ENCODE data around the gene CRACDL. TPM values are rescaled to one million over a fixed set of nuclear protein-coding genes. Genes with fewer than 3 reads are reported as not detected.

Gene CRACDL
- total and polyA plus RNA-seq, 2 donors (not counting 3 experiments of a cell fraction or from before 2014, with no cell fraction given): 0.92 to 6.3 TPM

GRCh38 chr2:98893911-98894321 lies 42.1 kb downstream of the CRACDL start:
- Histone ChIP-seq H3K4me3 (replicated peaks in 1 of 3; ENCODE audit: insufficient read depth in 1 of 3, low read depth in 1 of 3, low read length in 3 of 3) (no peak overlapping the region), H3K9me1 (replicated peaks; ENCODE audit: control insufficient read depth, extremely low read depth, insufficient read depth, low read length) (no peaks in the 10 kb centered on the region), H3K4me1 (ENCODE audit: control insufficient read depth, extremely low read depth, insufficient read depth, low read length) (peaks cover 3% of the 10 kb centered on the region), H3K79me2 (ENCODE audit: control insufficient read depth, insufficient read depth, low read length) (no peaks in the 10 kb centered on the region), H2AFZ (ENCODE audit: low read depth, low read length) (no peak overlapping the region), H3K27me3 (ENCODE audit: control insufficient read depth in 2 of 2, insufficient read depth in 2 of 2, low read length in 2 of 2) (peaks cover 0 to 6% of the 10 kb centered on the region in 2 experiments), H3K4me2 (ENCODE audit: insufficient read depth, low read length) (no peak overlapping the region), H3K27ac (ENCODE audit: insufficient read depth, low read depth, low read length) (no peak overlapping the region), H4K20me1 (replicated peaks; ENCODE audit: control insufficient read depth, extremely low read depth, insufficient read depth, low read length) (no peaks in the 10 kb centered on the region), H3K9me3 (replicated peaks; ENCODE audit: control insufficient read depth, insufficient read depth, low read length) (no peaks in the 10 kb centered on the region), H3K9ac (replicated peaks; ENCODE audit: extremely low read depth, insufficient read depth, low read length) (no peak overlapping the region), H3K36me3 (ENCODE audit: control insufficient read depth in 2 of 2, extremely low read depth in 1 of 2, insufficient read depth in 2 of 2, low read length in 2 of 2) (no peaks in the 10 kb centered on the region)
- intact Hi-C loops (cut with micrococcal nuclease): no loop called here
- POLR2A ChIA-PET: no interaction called here
- DNase-seq (ENCODE audit: low read depth, low spot score): no peak
- CTCF ChIA-PET: no interaction called here
- no peak for FAIRE-seq
- dilution Hi-C loops (cut with MboI; ENCODE audit: extremely low pct_ligation_motif_present, low sequenced_read_pairs): no loop called here
- BruUV-seq (replicated peaks): no TSS peak
- TF ChIP-seq, protein P1, sequence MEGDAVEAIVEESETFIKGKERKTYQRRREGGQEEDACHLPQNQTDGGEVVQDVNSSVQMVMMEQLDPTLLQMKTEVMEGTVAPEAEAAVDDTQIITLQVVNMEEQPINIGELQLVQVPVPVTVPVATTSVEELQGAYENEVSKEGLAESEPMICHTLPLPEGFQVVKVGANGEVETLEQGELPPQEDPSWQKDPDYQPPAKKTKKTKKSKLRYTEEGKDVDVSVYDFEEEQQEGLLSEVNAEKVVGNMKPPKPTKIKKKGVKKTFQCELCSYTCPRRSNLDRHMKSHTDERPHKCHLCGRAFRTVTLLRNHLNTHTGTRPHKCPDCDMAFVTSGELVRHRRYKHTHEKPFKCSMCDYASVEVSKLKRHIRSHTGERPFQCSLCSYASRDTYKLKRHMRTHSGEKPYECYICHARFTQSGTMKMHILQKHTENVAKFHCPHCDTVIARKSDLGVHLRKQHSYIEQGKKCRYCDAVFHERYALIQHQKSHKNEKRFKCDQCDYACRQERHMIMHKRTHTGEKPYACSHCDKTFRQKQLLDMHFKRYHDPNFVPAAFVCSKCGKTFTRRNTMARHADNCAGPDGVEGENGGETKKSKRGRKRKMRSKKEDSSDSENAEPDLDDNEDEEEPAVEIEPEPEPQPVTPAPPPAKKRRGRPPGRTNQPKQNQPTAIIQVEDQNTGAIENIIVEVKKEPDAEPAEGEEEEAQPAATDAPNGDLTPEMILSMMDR (IDR thresholded peaks at IDR 0.05; ENCODE audit: extremely low read depth in 1 of 2, insufficient read depth in 1 of 2, low read depth in 1 of 2, low read length in 2 of 2): no peak
- no peak for TF ChIP-seq GATA2 (IDR thresholded peaks at IDR 0.05; ENCODE audit: insufficient read depth, insufficient read length, low read depth, low read length)
- TF ChIP-seq POLR2A (IDR thresholded peaks at IDR 0.05; ENCODE audit: low read depth, low read length): no peak
- TF ChIP-seq MYC (IDR thresholded peaks at IDR 0.05; ENCODE audit: low read depth, low read length): no peak
- TF ChIP-seq FOS (IDR thresholded peaks at IDR 0.05; ENCODE audit: borderline replicate concordance, insufficient read depth, low read length): no peak
- TF ChIP-seq POLR2AphosphoS5 (IDR thresholded peaks at IDR 0.05; ENCODE audit: insufficient read depth, low read depth, low read length): no peak
- no peak for TF ChIP-seq EZH2 (IDR thresholded peaks at IDR 0.05; ENCODE audit: borderline replicate concordance, low read depth, low read length, severe bottlenecking)
- TF ChIP-seq, protein P2, sequence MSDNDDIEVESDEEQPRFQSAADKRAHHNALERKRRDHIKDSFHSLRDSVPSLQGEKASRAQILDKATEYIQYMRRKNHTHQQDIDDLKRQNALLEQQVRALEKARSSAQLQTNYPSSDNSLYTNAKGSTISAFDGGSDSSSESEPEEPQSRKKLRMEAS (IDR thresholded peaks at IDR 0.05; ENCODE audit: insufficient read depth, insufficient read length): no peak
- no peak for TF ChIP-seq JUN (IDR thresholded peaks at IDR 0.05; ENCODE audit: borderline replicate concordance, insufficient read depth, insufficient read length, low read depth)
